ENCODE measurements around the gene ZFPM1. TPM values are rescaled to one million over a fixed set of nuclear protein-coding genes. Genes with fewer than 3 reads are reported as not detected.

The ZFPM1 gene
- total RNA-seq, 1 donor from 2014 or later = 8.4 TPM

DNA sequence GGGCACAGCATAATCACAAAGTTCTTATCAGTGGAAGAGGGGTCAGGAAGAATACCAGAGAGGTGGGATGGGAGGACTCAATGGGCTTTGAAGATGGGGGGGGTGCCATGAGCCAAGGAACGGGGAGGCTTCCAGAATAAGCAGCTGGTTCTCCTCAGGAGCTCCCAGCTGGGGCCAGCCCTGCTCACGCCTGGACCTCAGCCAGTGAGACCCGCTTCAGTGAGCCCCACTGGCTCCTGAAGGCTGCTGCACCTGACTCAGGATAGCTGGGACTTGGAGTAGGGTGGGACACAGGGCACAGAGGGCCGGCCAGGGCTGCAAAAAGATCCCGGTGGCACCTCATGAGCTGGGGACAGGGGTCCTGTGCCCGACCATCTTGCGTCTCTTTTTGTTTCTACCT is 92.7 kb downstream of the ZFPM1 start:
- Histone ChIP-seq H3K9me3 (peaks cover 12% of the 10 kb centered on the region), H3K27ac (no peak overlapping the region), H3K27me3 (peaks cover 14% of the 10 kb centered on the region), H3K4me1 (no peaks in the 10 kb centered on the region), H3K36me3 (no peaks in the 10 kb centered on the region), H3K4me3 (no peak overlapping the region)
- DNase-seq (no peak), ATAC-seq (no peak)
- TF ChIP-seq, protein P1, sequence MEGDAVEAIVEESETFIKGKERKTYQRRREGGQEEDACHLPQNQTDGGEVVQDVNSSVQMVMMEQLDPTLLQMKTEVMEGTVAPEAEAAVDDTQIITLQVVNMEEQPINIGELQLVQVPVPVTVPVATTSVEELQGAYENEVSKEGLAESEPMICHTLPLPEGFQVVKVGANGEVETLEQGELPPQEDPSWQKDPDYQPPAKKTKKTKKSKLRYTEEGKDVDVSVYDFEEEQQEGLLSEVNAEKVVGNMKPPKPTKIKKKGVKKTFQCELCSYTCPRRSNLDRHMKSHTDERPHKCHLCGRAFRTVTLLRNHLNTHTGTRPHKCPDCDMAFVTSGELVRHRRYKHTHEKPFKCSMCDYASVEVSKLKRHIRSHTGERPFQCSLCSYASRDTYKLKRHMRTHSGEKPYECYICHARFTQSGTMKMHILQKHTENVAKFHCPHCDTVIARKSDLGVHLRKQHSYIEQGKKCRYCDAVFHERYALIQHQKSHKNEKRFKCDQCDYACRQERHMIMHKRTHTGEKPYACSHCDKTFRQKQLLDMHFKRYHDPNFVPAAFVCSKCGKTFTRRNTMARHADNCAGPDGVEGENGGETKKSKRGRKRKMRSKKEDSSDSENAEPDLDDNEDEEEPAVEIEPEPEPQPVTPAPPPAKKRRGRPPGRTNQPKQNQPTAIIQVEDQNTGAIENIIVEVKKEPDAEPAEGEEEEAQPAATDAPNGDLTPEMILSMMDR (IDR thresholded peaks at IDR 0.05) = no peak
- intact Hi-C loops (cut with DNase I) = no loop called here

DNA sequence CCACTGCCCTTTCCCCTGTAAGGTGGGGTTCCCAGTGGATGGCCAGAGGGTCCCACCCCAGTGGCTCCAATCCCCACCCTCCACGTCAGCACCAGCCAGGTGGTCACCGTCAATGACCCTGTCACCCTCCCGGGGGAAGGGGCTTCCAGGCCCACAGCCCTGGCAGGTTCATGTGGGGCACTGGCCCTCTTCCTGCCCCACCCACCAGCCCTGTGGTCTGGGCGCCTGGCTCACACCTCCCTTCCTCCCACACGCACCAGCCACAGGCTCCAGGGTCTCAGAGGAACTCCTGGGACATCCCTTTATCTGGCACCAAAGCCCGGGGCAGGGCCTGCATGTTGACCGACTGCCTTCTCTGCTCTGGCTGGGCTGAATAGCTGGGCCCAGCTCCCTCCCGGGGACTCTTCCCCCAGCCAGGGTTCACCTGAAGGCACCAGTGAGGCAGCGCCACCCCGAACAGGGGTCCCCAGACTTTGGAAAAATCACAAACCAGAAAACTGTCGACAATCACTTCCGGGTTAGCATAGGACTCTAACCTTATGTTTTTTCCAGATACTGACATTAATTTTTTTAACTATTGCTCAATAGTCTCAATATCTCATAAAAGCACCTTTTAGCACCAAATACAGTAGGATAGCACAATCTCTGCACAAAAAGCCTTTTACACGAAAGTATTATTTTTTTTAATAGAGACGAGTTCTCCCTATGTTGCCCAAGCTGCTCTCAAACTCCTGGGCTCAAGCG is 95.2 kb downstream of the ZFPM1 start:
- TF ChIP-seq, protein P1 (IDR thresholded peaks at IDR 0.05) = no peak
- H3K27ac ChIP-seq = no peak overlapping the region
- no peaks in the 10 kb centered on the region for H3K36me3 ChIP-seq
- H3K27me3 ChIP-seq = peaks cover 20% of the 10 kb centered on the region
- peaks cover 5% of the 10 kb centered on the region for H3K9me3 ChIP-seq
- H3K4me3 ChIP-seq = no peak overlapping the region
- peak; percentile 14 for ATAC-seq
- intact Hi-C loops (cut with DNase I) = no loop called here
- DNase-seq = no peak
- H3K4me1 ChIP-seq = no peaks in the 10 kb centered on the region

DNA sequence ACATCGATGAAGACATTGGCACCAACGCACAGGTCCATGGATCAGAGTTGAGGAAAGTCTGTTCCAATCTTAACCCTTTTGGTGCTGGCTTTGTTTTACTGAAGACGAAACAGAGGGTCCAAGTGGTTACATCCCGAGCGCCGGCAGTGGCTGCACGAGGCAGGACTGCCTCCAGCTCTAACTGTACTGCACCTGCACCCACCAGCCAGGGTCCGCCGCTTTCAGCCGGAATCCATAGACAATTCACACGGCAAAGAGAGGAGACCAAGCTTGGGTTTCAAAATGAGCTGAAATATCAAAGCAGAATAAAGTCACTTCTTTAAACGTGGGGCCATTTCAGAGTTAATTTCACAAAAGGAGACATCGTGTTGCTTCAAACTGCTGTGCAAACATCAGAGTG is 95.9 kb downstream of the ZFPM1 start:
- H3K27ac ChIP-seq = no peak overlapping the region
- no peaks in the 10 kb centered on the region for H3K36me3 ChIP-seq
- no peak overlapping the region for H3K4me3 ChIP-seq
- intact Hi-C loops (cut with DNase I) = no loop called here
- H3K9me3 ChIP-seq = no peaks in the 10 kb centered on the region
- no peak for DNase-seq
- peaks cover 20% of the 10 kb centered on the region for H3K27me3 ChIP-seq
- no peaks in the 10 kb centered on the region for H3K4me1 ChIP-seq
- ATAC-seq = no peak
- TF ChIP-seq, protein P1 (IDR thresholded peaks at IDR 0.05) = no peak

DNA sequence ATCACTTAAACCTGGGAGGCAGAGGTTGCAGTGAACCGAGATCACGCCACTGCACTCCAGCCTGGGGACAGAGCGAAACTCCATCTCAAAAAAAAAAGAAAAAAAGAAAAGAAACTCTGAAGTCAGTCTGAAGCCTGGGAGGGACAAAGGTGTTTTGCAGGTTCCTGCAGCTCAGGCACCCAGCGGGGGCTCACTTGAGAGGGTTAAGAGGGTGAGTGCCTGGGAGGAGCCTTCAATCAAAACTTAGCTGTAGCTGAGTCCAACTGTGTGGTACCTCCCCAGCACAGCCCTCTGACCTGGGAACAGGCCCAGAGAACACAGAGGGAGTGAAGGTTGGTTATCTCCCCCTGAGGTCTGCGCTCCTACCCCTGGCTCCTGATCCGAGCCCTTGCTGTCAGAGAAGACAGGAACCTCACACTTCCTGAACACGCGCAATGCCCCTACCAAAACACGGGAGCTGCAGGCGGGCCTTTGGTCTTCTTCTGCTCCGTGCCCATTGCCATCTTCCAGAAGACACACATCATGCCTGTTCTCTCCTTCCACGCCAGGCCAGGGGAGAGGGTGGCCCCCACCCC is 96.7 kb downstream of the ZFPM1 start:
- no peak for ATAC-seq
- Histone ChIP-seq H3K27me3 (peaks cover 20% of the 10 kb centered on the region), H3K4me3 (no peak overlapping the region), H3K9me3 (no peaks in the 10 kb centered on the region), H3K27ac (no peak overlapping the region), H3K36me3 (no peaks in the 10 kb centered on the region), H3K4me1 (no peaks in the 10 kb centered on the region)
- intact Hi-C loops (cut with DNase I) = no loop called here
- TF ChIP-seq, protein P1 (IDR thresholded peaks at IDR 0.05) = no peak
- DNase-seq = no peak

DNA sequence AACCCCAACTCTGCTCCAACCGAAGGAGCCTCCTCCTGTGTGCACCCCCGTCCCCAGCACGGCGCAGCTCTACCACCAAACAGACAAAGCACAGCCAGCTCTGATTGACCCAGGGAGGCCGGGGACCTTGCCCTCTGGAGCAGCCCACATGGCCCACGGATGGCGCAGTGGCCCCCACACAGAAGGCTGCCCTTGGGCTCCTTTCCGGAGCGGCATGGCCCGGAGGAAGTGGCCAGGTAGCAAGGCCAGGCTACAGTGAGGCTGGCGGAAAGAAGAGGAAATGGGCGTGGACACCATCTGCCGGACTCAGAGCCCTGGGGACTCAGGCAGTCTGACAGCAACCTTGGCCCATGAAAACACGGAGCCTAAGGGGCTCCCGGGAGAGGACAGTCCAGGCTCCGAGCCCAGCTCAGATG is 97.2 kb downstream of the ZFPM1 start:
- Histone ChIP-seq H3K4me3 (no peak overlapping the region), H3K27ac (no peak overlapping the region), H3K9me3 (no peaks in the 10 kb centered on the region), H3K36me3 (no peaks in the 10 kb centered on the region), H3K27me3 (peaks cover 20% of the 10 kb centered on the region), H3K4me1 (no peaks in the 10 kb centered on the region)
- DNase-seq = no peak
- TF ChIP-seq, protein P1 (IDR thresholded peaks at IDR 0.05) = no peak
- ATAC-seq = peak; percentile 17
- intact Hi-C loops (cut with DNase I) = no loop called here

All from upper lobe of right lung (tissue), 1 donor.